Smooth muscle cell (in vitro differentiated cells): ENCODE data around the gene NOVA2. TPM values are rescaled to one million over a fixed set of nuclear protein-coding genes. Genes with fewer than 3 reads are reported as not detected.

ENCODE experiments used
- DNase-seq: peaks from one replicate; lab custom pipeline; 2025; ENCODE audit not compliant: unreplicated experiment; lab: John Stamatoyannopoulos, UW
- H2AFZ ChIP-seq: fragments of 200-600 bp; sonication (generic); 2 replicates; pipeline ENCODE4 v1.6.0; 2016; ENCODE audit warnings: antibody characterized with exemption, low read depth, mild to moderate bottlenecking
- H3F3A ChIP-seq: fragments of 200-600 bp; sonication (generic); 2 replicates; pipeline ENCODE4 v1.6.0; 2017; ENCODE audit warnings: antibody characterized with exemption, low read depth
- H3K27ac ChIP-seq: fragments of 200-600 bp; sonication (generic); 2 replicates; pipeline ENCODE4 v1.5.1; 2016; ENCODE audit warnings: low read depth, mild to moderate bottlenecking
- H3K27me3 ChIP-seq: fragments of 200-600 bp; sonication (generic); 2 replicates; pipeline ENCODE4 v1.6.1; 2016; ENCODE audit warnings: low read depth, mild to moderate bottlenecking
- H3K36me3 ChIP-seq: fragments of 200-600 bp; sonication (generic); 2 replicates; pipeline ENCODE4 v1.5.1; 2016; ENCODE audit warnings: low read depth
- H3K4me1 ChIP-seq: fragments of 200-600 bp; sonication (generic); 2 replicates; pipeline ENCODE4 v1.5.1; 2016; ENCODE audit warnings: low read depth
- H3K4me2 ChIP-seq: fragments of 200-600 bp; sonication (generic); 2 replicates; pipeline ENCODE4 v1.6.0; 2016; ENCODE audit warnings: mild to moderate bottlenecking
- H3K4me3 ChIP-seq: fragments of 200-600 bp; sonication (generic); 2 replicates; pipeline ENCODE4 v1.5.1; 2016; ENCODE audit warnings: mild to moderate bottlenecking
- H3K79me2 ChIP-seq: fragments of 200-600 bp; sonication (generic); 2 replicates; pipeline ENCODE4 v1.6.0; 2016; ENCODE audit warnings: low read depth, mild to moderate bottlenecking
- H3K9ac ChIP-seq: fragments of 200-600 bp; sonication (generic); 2 replicates; pipeline ENCODE4 v1.6.0; 2016; ENCODE audit warnings: low read depth
- H3K9me3 ChIP-seq: fragments of 200-600 bp; sonication (generic); replicated peaks from 2 replicates; pipeline ENCODE4 v1.5.1; 2016; ENCODE audit warnings: low read depth
- H4K20me1 ChIP-seq: fragments of 200-600 bp; sonication (generic); 2 replicates; pipeline ENCODE4 v1.6.0; 2016; ENCODE audit warnings: low read depth
- CTCF ChIP-seq: fragments of 200-600 bp; sonication (generic); IDR thresholded peaks from 2 replicates; pipeline ENCODE4 v1.5.1; 2017; ENCODE audit warnings: borderline replicate concordance, mild to moderate bottlenecking, antibody characterized with exemption; ENCODE audit not compliant: insufficient read depth, poor library complexity, severe bottlenecking
- WGBS: methylation state at CpG from one replicate; pipeline ENCODE4 v1.1.7; 2016; ENCODE audit warnings: low lambda C conversion rate; 5-methylcytosine and 5-hydroxymethylcytosine counted together
- polyA plus RNA-seq: library from polyadenylated mRNA; unstranded; fragments of >200 nt; fragmentation: Nextera tagmentation; extraction: Ambion mirVana; gene quantifications from 2 replicates; pipeline ENCODE4 v1.2.1, GENCODE V29; 2016
- total RNA-seq: library from RNA; depleted of rRNA; stranded (reverse); fragments of >200 nt; gene quantifications from 2 replicates; pipeline ENCODE4 v1.2.3, GENCODE V29; 2014

The NOVA2 gene
- total and polyA plus RNA-seq, 2 experiments from 2014 or later = 0.04 to 0.24 TPM

GRCh38 chr19:46016426-46017094, 42.9 kb upstream of the NOVA2 start:
- peak; percentile 60 for DNase-seq
- Histone ChIP-seq H3K36me3 (no peaks in the 10 kb centered on the region), H3K27me3 (peaks cover 37% of the 10 kb centered on the region), H3K4me1 (peaks cover 4% of the 10 kb centered on the region), H3K79me2 (no peaks in the 10 kb centered on the region), H3K9me3 (no peaks in the 10 kb centered on the region), H4K20me1 (peaks cover 26% of the 10 kb centered on the region), H3F3A (no peaks in the 10 kb centered on the region), H3K27ac (no peak overlapping the region), H2AFZ (peak overlapping the region; percentile 51), H3K9ac (no peak overlapping the region), H3K4me2 (peak overlapping the region; percentile 95), H3K4me3 (peak overlapping the region; percentile 55)
- TF ChIP-seq CTCF = peak; percentile 87
- 3% methylated on average over 46 of the region's 48 CpGs for WGBS

DNA sequence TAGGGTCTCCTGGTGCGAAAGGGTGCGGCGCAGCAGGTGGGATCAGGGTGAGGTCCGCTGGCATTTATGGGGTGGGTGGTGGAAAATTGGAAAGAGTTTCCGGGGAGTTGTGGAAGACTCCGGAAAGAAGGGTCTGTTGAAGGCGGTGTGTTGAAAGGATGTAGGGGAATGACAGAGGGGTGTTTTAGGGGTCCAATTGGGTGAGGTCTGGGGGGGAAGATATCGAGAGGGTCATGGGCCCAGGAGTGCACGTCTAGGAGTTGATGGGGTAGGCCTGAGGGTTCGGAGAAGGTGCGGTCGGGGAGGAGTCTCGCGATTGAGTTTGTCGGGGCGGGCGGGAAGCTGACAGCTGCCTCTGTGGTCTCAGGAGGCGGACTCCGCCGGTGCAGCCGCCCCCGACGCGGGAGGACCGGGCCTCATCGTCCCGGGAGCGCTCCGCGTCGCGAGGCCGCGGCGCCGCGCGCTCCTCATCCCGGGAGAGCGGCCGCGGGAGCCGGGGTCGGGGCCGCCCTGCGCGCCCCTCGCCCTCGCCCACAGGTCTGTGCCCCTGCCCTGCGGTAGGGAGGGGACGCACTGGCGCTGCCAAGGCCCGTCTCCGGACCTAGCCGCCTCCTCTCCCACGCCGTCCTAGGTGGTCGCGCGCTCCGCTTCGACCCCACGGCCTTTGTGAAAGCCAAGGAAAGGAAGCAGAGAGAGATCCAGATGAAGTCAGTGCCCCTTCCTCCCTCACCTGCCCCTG, 42.2 kb upstream of the NOVA2 start:
- no peaks in the 10 kb centered on the region for H3K36me3 ChIP-seq
- H3K9me3 ChIP-seq = no peaks in the 10 kb centered on the region
- H3K4me3 ChIP-seq = peak overlapping the region; percentile 55
- 14% methylated on average over 31 of the region's 63 CpGs for WGBS
- peaks cover 26% of the 10 kb centered on the region for H4K20me1 ChIP-seq
- H3F3A ChIP-seq = no peaks in the 10 kb centered on the region
- H3K4me1 ChIP-seq = peaks cover 4% of the 10 kb centered on the region
- peak overlapping the region; percentile 51 for H2AFZ ChIP-seq
- TF ChIP-seq CTCF = no peak
- H3K27me3 ChIP-seq = peaks cover 37% of the 10 kb centered on the region
- H3K9ac ChIP-seq = no peak overlapping the region
- H3K4me2 ChIP-seq = peak overlapping the region; percentile 95
- H3K27ac ChIP-seq = no peak overlapping the region
- DNase-seq = no peak
- H3K79me2 ChIP-seq = no peaks in the 10 kb centered on the region

DNA sequence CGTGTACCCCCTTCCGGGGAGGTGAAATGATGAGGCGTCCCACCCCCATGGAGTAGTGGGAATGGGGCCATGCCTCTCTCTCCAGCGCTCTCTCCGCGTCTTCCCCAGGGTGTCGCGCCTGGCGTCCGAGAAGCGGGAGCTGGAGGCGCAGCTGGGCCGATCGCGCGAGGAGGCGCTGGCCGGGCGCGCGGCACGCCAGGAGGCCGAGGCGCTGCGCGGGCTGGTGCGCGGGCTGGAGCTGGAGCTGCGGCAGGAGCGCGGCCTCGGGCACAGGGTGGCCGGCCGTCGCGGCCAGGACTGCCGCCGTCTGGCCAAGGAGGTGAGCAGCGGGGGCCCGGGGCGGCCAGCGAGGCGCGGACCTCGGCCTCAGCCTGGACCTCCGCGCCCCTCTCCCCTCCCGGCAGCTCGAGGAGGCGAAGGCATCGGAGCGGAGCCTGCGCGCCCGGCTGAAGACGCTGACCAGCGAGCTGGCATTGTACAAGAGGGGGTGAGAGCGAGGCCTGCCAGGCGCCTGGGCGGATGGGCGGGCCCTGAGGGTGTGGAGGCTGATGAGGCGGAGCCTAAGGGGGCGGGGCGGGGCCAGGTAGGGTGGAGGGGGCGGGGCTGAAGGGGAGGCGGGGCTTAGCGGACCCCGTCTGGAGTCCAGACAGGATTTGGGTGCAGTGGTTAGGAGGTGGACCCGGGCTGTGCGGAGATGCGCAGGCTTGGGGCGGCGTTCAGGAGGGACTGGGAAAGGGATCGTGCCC, 41.4 kb upstream of the NOVA2 start:
- no peak overlapping the region for H2AFZ ChIP-seq
- peak overlapping the region; percentile 95 for H3K4me2 ChIP-seq
- peaks cover 4% of the 10 kb centered on the region for H3K4me1 ChIP-seq
- H3K9ac ChIP-seq = no peak overlapping the region
- H3K79me2 ChIP-seq = no peaks in the 10 kb centered on the region
- H3K4me3 ChIP-seq = peak overlapping the region; percentile 55
- peak; percentile 19 for DNase-seq
- H3K27me3 ChIP-seq = peaks cover 37% of the 10 kb centered on the region
- no peak for TF ChIP-seq CTCF
- no peaks in the 10 kb centered on the region for H3K9me3 ChIP-seq
- peaks cover 29% of the 10 kb centered on the region for H4K20me1 ChIP-seq
- WGBS = 2% methylated on average over 54 of the region's 74 CpGs
- H3K36me3 ChIP-seq = no peaks in the 10 kb centered on the region
- H3F3A ChIP-seq = no peaks in the 10 kb centered on the region
- no peak overlapping the region for H3K27ac ChIP-seq
